Esophagus squamous epithelium (tissue), 4 donors: ENCODE results near the gene NPIPA5.
"Not testable (repeated sequence)": the region's sequence is repeated elsewhere in the genome, so short reads cannot be mapped to it uniquely, and the experiment has no call there.

Experiments
- POLR2A ChIP-seq, 4 donors: fragments of 450-650 bp; IDR thresholded peaks; one replicate each; pipeline ENCODE4 v1.6.1; 2017; ENCODE audit warnings: antibody characterized with exemption in 4 of 4, mild to moderate bottlenecking in 4 of 4, moderate library complexity in 3 of 4
- TF ChIP-seq, protein P1 (sequence below), 6 experiments: fragments of 450-650 bp in 4 of 6; fragments of 200-600 bp in 2 of 6; sonication (generic) in 2 of 6; IDR thresholded peaks; one replicate each; pipeline ENCODE4 v1.5.1; 2016 to 2019; ENCODE audit warnings: antibody characterized with exemption in 6 of 6, mild to moderate bottlenecking in 4 of 6, moderate library complexity in 4 of 6

DNA sequence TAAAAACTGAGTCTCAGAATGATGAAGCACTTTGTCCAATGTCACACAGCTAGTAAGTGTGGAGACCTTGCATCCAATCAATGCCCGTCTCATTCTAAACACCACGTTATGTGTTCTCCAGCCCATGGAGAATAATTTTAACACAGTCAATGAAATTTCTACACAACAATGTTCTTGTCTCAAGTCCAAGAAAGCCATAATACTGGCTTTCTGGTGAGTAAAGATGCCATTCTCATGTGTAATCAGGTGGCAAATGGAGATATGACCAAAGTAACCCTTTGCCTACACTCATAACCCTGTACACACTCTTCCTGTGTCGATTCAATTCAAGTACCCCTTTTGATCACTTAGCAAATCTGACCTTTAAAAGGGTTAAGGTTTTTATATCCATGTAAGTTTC lies 4.7 kb upstream of the NPIPA5 start:
- TF ChIP-seq, protein P1, sequence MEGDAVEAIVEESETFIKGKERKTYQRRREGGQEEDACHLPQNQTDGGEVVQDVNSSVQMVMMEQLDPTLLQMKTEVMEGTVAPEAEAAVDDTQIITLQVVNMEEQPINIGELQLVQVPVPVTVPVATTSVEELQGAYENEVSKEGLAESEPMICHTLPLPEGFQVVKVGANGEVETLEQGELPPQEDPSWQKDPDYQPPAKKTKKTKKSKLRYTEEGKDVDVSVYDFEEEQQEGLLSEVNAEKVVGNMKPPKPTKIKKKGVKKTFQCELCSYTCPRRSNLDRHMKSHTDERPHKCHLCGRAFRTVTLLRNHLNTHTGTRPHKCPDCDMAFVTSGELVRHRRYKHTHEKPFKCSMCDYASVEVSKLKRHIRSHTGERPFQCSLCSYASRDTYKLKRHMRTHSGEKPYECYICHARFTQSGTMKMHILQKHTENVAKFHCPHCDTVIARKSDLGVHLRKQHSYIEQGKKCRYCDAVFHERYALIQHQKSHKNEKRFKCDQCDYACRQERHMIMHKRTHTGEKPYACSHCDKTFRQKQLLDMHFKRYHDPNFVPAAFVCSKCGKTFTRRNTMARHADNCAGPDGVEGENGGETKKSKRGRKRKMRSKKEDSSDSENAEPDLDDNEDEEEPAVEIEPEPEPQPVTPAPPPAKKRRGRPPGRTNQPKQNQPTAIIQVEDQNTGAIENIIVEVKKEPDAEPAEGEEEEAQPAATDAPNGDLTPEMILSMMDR (IDR thresholded peaks at IDR 0.05), result not testable (repeated sequence)
- not testable (repeated sequence) for TF ChIP-seq POLR2A (IDR thresholded peaks at IDR 0.05)
